Measurements from ENCODE around the gene DTX3L.

Gene DTX3L

GRCh38 chr3:122564155-122564912 lies at the start of gene DTX3L, which contains the start of gene PARP9:
TSS of gene DTX3L (plus strand) at chr3:122564338. CDS start at chr3:122564427, 89 bp downstream.
TSS of gene PARP9 (minus strand) at chr3:122564300. CDS start at chr3:122559620, 4,680 bp downstream.
- peak; percentile 49 for DNase-seq

- no peak for DNase-seq
Measured at GRCh38 chr3:122515020-122515468, 49.1 kb upstream of the DTX3L start.

GRCh38 chr3:122515870-122516269 lies 48.3 kb upstream of the DTX3L start:
- DNase-seq, result no peak

GRCh38 chr3:122516846-122517360 lies 47.2 kb upstream of the DTX3L start:
- no peak for DNase-seq

- DNase-seq, result no peak
Measured at GRCh38 chr3:122519693-122520092, 44.4 kb upstream of the DTX3L start.

- no peak for DNase-seq
Measured at GRCh38 chr3:122520861-122521260, 43.3 kb upstream of the DTX3L start.

GRCh38 chr3:122523317-122523716 lies 40.8 kb upstream of the DTX3L start:
- DNase-seq, result no peak

GRCh38 chr3:122530164-122530563 lies 34.0 kb upstream of the DTX3L start:
- DNase-seq, result no peak

- no peak for DNase-seq
Measured at GRCh38 chr3:122533480-122533879, 30.7 kb upstream of the DTX3L start.

GRCh38 chr3:122533931-122534334 lies 30.2 kb upstream of the DTX3L start:
- no peak for DNase-seq

GRCh38 chr3:122535964-122536631 lies 28.0 kb upstream of the DTX3L start:
- DNase-seq, result no peak

GRCh38 chr3:122536632-122537001 lies 27.5 kb upstream of the DTX3L start:
- DNase-seq, result no peak

GRCh38 chr3:122538956-122539490 lies 25.1 kb upstream of the DTX3L start:
- DNase-seq, result no peak

GRCh38 chr3:122546151-122546550 lies 18.0 kb upstream of the DTX3L start:
- DNase-seq, result no peak

- no peak for DNase-seq
Measured at GRCh38 chr3:122548076-122548475, 16.1 kb upstream of the DTX3L start.

- no peak for DNase-seq
Measured at GRCh38 chr3:122548619-122549018, 15.5 kb upstream of the DTX3L start.

GRCh38 chr3:122553171-122553570 lies 11.0 kb upstream of the DTX3L start:
- no peak for DNase-seq

GRCh38 chr3:122555275-122556071 lies 8.7 kb upstream of the DTX3L start:
- no peak for DNase-seq

GRCh38 chr3:122557356-122557755 lies 6.8 kb upstream of the DTX3L start:
- no peak for DNase-seq

- DNase-seq, result no peak
Measured at GRCh38 chr3:122558605-122559004, 5.5 kb upstream of the DTX3L start.

GRCh38 chr3:122559906-122560305 lies 4.2 kb upstream of the DTX3L start:
- no peak for DNase-seq

GRCh38 chr3:122560680-122561079 lies 3.5 kb upstream of the DTX3L start:
- DNase-seq, result peak; percentile 2
